CD4-positive, alpha-beta T cell treated with Interleukin-4 for 1 hour (primary cell): ENCODE measurements around the gene GNG10.
"Not testable (repeated sequence)": the region's sequence is repeated elsewhere in the genome, so short reads cannot be mapped to it uniquely, and the experiment has no call there.

Experiments used
- DNase-seq, 2 donors: peaks; one replicate each; pipeline ENCODE4 v3.0.0-alpha.2; 2020 to 2022

Gene GNG10

GRCh38 chr9:111657051-111657450 lies 4.4 kb upstream of the GNG10 start:
- no peak for DNase-seq

- no peak for DNase-seq
Measured at GRCh38 chr9:111658943-111659342, 2.5 kb upstream of the GNG10 start.

GRCh38 chr9:111659691-111660090 lies 1.7 kb upstream of the GNG10 start:
- no peak for DNase-seq

GRCh38 chr9:111661802-111662521 lies 557 bp downstream of the GNG10 start:
- DNase-seq: peak; percentile 17 to 28

GRCh38 chr9:111662576-111663300 lies 1.3 kb downstream of the GNG10 start:
- peak in 1 of 2 donors; percentile 29 for DNase-seq

- DNase-seq: no peak
Measured at GRCh38 chr9:111663301-111663823, 2.0 kb downstream of the GNG10 start.

GRCh38 chr9:111668026-111668573 lies 6.7 kb downstream of the GNG10 start:
- DNase-seq: no peak

- not testable (repeated sequence) for DNase-seq
Measured at GRCh38 chr9:111668601-111669000, 7.2 kb downstream of the GNG10 start.

GRCh38 chr9:111674319-111674718 lies 12.9 kb downstream of the GNG10 start:
- DNase-seq: no peak

GRCh38 chr9:111676116-111676515 lies 14.7 kb downstream of the GNG10 start:
- no peak for DNase-seq

- no peak for DNase-seq
Measured at GRCh38 chr9:111678293-111678692, 16.9 kb downstream of the GNG10 start.

- DNase-seq: no peak
Measured at GRCh38 chr9:111679199-111679598, 17.8 kb downstream of the GNG10 start.

GRCh38 chr9:111683392-111683791 lies 22.0 kb downstream of the GNG10 start:
- DNase-seq: no peak

- DNase-seq: peak in 1 of 2 donors; percentile 34
Measured at GRCh38 chr9:111691672-111692329, 30.4 kb downstream of the GNG10 start.

- DNase-seq: no peak
Measured at GRCh38 chr9:111696796-111697195, 35.4 kb downstream of the GNG10 start.

GRCh38 chr9:111700776-111701175 lies 39.4 kb downstream of the GNG10 start:
- no peak for DNase-seq

- no peak for DNase-seq
Measured at GRCh38 chr9:111704503-111704902, 43.1 kb downstream of the GNG10 start.

GRCh38 chr9:111711548-111711947 lies 50.1 kb downstream of the GNG10 start:
- DNase-seq: no peak

GRCh38 chr9:111712369-111712768 lies 51.0 kb downstream of the GNG10 start:
- no peak for DNase-seq

- no peak for DNase-seq
Measured at GRCh38 chr9:111715471-111715870, 54.1 kb downstream of the GNG10 start.

- no peak for DNase-seq
Measured at GRCh38 chr9:111719541-111719940, 58.1 kb downstream of the GNG10 start.
